H1 (cell line): ENCODE data around the gene SLC6A12. TPM values are rescaled to one million over a fixed set of nuclear protein-coding genes. Genes with fewer than 3 reads are reported as not detected.

Experiments
- CTCF ChIA-PET: fragments of 300-600 bp; sonication (Branson Sonifier 250); formaldehyde crosslinking; loops from one replicate; lab custom pipeline; 2021; ENCODE audit not compliant: partially characterized antibody; lab: Charles Lee
- POLR2A ChIA-PET: fragments of 300-600 bp; sonication (Branson Sonifier 250); formaldehyde crosslinking; loops from one replicate; lab custom pipeline; 2021; ENCODE audit warnings: inconsistent platforms; ENCODE audit not compliant: partially characterized antibody; lab: Charles Lee
- DNase-seq, 2 experiments: peaks; one replicate each; pipeline versions ENCODE4 v3.0.0 to v3.0.0-alpha.2; 2010 to 2022; ENCODE audit warnings: low spot score in 2 of 2, low read depth in 1 of 2, mixed read lengths in 1 of 2
- FAIRE-seq: peaks from 2 replicates; lab custom pipeline; 2011; peaks lifted over from hg19 to GRCh38; lab: Jason Lieb, UNC
- H2AFZ ChIP-seq: 2 replicates; pipeline ENCODE4 v1.8.1; 2012; ENCODE audit warnings: low read length, inconsistent platforms
- H2AK5ac ChIP-seq: 2 replicates; pipeline ENCODE4 v1.6.1; 2013; ENCODE audit warnings: low read depth, low read length
- H2BK120ac ChIP-seq: replicated peaks from 2 replicates; pipeline ENCODE3; 2013; ENCODE audit warnings: low read depth, low read length, inconsistent platforms
- H2BK12ac ChIP-seq: 2 replicates; pipeline ENCODE4 v1.6.1; 2013; ENCODE audit warnings: low read depth, low read length
- H2BK15ac ChIP-seq: 2 replicates; pipeline ENCODE4 v1.6.1; 2013; ENCODE audit warnings: low read length
- H2BK20ac ChIP-seq: 2 replicates; pipeline ENCODE4 v1.6.1; 2013; ENCODE audit warnings: low read length
- H2BK5ac ChIP-seq: 2 replicates; pipeline ENCODE4 v1.6.1; 2013; ENCODE audit warnings: low read depth, low read length
- H3K14ac ChIP-seq: 2 replicates; pipeline ENCODE4 v1.6.1; 2013; ENCODE audit warnings: inconsistent platforms; ENCODE audit not compliant: insufficient read length
- H3K18ac ChIP-seq: 2 replicates; pipeline ENCODE4 v1.6.1; 2013; ENCODE audit warnings: low read length; ENCODE audit errors: extremely low read depth
- H3K23ac ChIP-seq: 2 replicates; pipeline ENCODE4 v1.6.1; 2013; ENCODE audit warnings: inconsistent platforms; ENCODE audit not compliant: insufficient read length
- H3K23me2 ChIP-seq: 2 replicates; pipeline ENCODE4 v1.6.1; 2013; ENCODE audit warnings: low read depth, low read length
- H3K27ac ChIP-seq: 2 replicates; pipeline ENCODE4 v1.6.1; 2011; ENCODE audit warnings: low read depth, low read length, inconsistent platforms
- H3K27me3 ChIP-seq, 4 experiments: replicated peaks in 1 of 4; 1 replicate in 1 of 4; 2 replicates in 3 of 4; pipeline versions ENCODE4 v1.6.1 to v1.8.1; 2011 to 2013; ENCODE audit warnings: low read length in 3 of 4, mild to moderate bottlenecking in 3 of 4, inconsistent platforms in 2 of 4, mixed read lengths in 2 of 4, moderate library complexity in 1 of 4; ENCODE audit not compliant: control insufficient read depth in 3 of 4, insufficient read depth in 3 of 4; ENCODE audit errors: extremely low read depth in 1 of 4
- H3K36me3 ChIP-seq, 4 experiments: 2 replicates each; pipeline versions ENCODE4 v1.6.1 to v1.8.1; 2011 to 2013; ENCODE audit warnings: mild to moderate bottlenecking in 4 of 4, low read length in 3 of 4, moderate library complexity in 2 of 4, control low read depth in 1 of 4, inconsistent platforms in 1 of 4; ENCODE audit not compliant: insufficient read depth in 4 of 4, control insufficient read depth in 2 of 4
- H3K4ac ChIP-seq: replicated peaks from 2 replicates; pipeline ENCODE3; 2013; ENCODE audit warnings: low read length, low read depth, mixed read lengths, inconsistent platforms; ENCODE audit not compliant: insufficient read length
- H3K4me1 ChIP-seq, 4 experiments: replicated peaks in 1 of 4; 1 replicate in 1 of 4; 2 replicates in 3 of 4; pipeline versions ENCODE4 v1.6.1 to v1.8.1; 2011 to 2013; ENCODE audit warnings: low read length in 3 of 4, inconsistent platforms in 2 of 4, mixed read lengths in 1 of 4; ENCODE audit not compliant: insufficient read depth in 4 of 4, control insufficient read depth in 3 of 4
- H3K4me2 ChIP-seq, 2 experiments: 2 replicates each; pipeline versions ENCODE4 v1.6.1 to v1.8.1; 2011 to 2013; ENCODE audit warnings: low read depth in 2 of 2, low read length in 2 of 2, control low read depth in 1 of 2, inconsistent platforms in 1 of 2, mild to moderate bottlenecking in 1 of 2; ENCODE audit not compliant: insufficient read depth in 1 of 2
- H3K4me3 ChIP-seq, 4 experiments: fragments of 200-600, 300-600 bp in 1 of 4; sonication (generic), shearing (Covaris generic), sonication (Bioruptor Twin) in 1 of 4; 2 replicates each; pipeline versions ENCODE4 v1.5.1 to v1.8.1; 2011 to 2016; ENCODE audit warnings: low read length in 4 of 4, low read depth in 3 of 4, control low read depth in 2 of 4, inconsistent platforms in 2 of 4, mild to moderate bottlenecking in 2 of 4, mixed read lengths in 1 of 4, moderate library complexity in 1 of 4; ENCODE audit not compliant: insufficient read depth in 2 of 4; ENCODE audit errors: extremely low read depth in 1 of 4
- H3K56ac ChIP-seq: replicated peaks from 2 replicates; pipeline ENCODE3; 2013; ENCODE audit warnings: low read depth, mild to moderate bottlenecking, mixed read lengths, low read length, inconsistent platforms; ENCODE audit not compliant: insufficient read length
- H3K79me1 ChIP-seq: 2 replicates; pipeline ENCODE4 v1.6.1; 2013; ENCODE audit warnings: low read depth, low read length, control low read depth
- H3K79me2 ChIP-seq, 2 experiments: 2 replicates each; pipeline versions ENCODE4 v1.6.1 to v1.8.1; 2012 to 2013; ENCODE audit warnings: low read length in 2 of 2, mild to moderate bottlenecking in 2 of 2, inconsistent platforms in 1 of 2; ENCODE audit not compliant: insufficient read depth in 2 of 2, control insufficient read depth in 1 of 2
- H3K9ac ChIP-seq, 4 experiments: replicated peaks in 1 of 4; 1 replicate in 1 of 4; 2 replicates in 3 of 4; pipeline versions ENCODE4 v1.6.1 to v1.8.1; 2011 to 2013; ENCODE audit warnings: low read depth in 3 of 4, low read length in 3 of 4, control low read depth in 2 of 4, mild to moderate bottlenecking in 2 of 4, moderate library complexity in 2 of 4, inconsistent platforms in 1 of 4; ENCODE audit errors: extremely low read depth in 1 of 4
- H3K9me3 ChIP-seq, 2 experiments: 2 replicates each; pipeline versions ENCODE4 v1.6.1 to v1.8.1; 2012 to 2013; ENCODE audit warnings: mild to moderate bottlenecking in 2 of 2, moderate library complexity in 2 of 2, control low read depth in 1 of 2, inconsistent platforms in 1 of 2, low read depth in 1 of 2, low read length in 1 of 2, mixed read lengths in 1 of 2; ENCODE audit not compliant: insufficient read depth in 2 of 2
- H4K20me1 ChIP-seq, 2 experiments: replicated peaks in 1 of 2; 2 replicates each; pipeline versions ENCODE3 to v1.8.1; 2011 to 2013; ENCODE audit warnings: inconsistent platforms in 2 of 2, low read length in 2 of 2, mild to moderate bottlenecking in 1 of 2; ENCODE audit not compliant: insufficient read depth in 2 of 2, control insufficient read depth in 1 of 2
- H4K5ac ChIP-seq: 2 replicates; pipeline ENCODE4 v1.6.1; 2013; ENCODE audit warnings: low read length, low read depth, mixed read lengths, inconsistent platforms; ENCODE audit not compliant: insufficient read length
- H4K8ac ChIP-seq: 2 replicates; pipeline ENCODE4 v1.8.0; 2013; ENCODE audit warnings: mild to moderate bottlenecking, moderate library complexity, low read length, inconsistent platforms; ENCODE audit not compliant: insufficient read depth; ENCODE audit errors: extremely low read depth
- H4K91ac ChIP-seq: replicated peaks from 2 replicates; pipeline ENCODE3; 2013; ENCODE audit warnings: low read length, mixed read lengths, inconsistent platforms; ENCODE audit not compliant: insufficient read length
- CHD2 ChIP-seq: IDR thresholded peaks from 2 replicates; pipeline ENCODE4 v1.6.1; 2012; ENCODE audit warnings: low read length, improper control_type of control experiment
- CTBP2 ChIP-seq: IDR thresholded peaks from 2 replicates; pipeline ENCODE4 v1.7.0; 2011; ENCODE audit warnings: borderline replicate concordance, mild to moderate bottlenecking, moderate library complexity, mixed read lengths, low read length; ENCODE audit not compliant: insufficient read depth, insufficient read length
- FOSL1 ChIP-seq: IDR thresholded peaks from 2 replicates; pipeline ENCODE4 v1.6.1; 2011; ENCODE audit warnings: mild to moderate bottlenecking, low read depth, low read length, moderate library complexity; ENCODE audit not compliant: insufficient read depth
- HDAC6 ChIP-seq: IDR thresholded peaks from one replicate; pipeline ENCODE4 v1.7.1; 2012; ENCODE audit warnings: low read depth, mild to moderate bottlenecking, inconsistent platforms, low read length, moderate library complexity
- JUN ChIP-seq: IDR thresholded peaks from 2 replicates; pipeline ENCODE4 v1.6.1; 2011; ENCODE audit warnings: low read depth, mild to moderate bottlenecking, improper control_type of control experiment, low read length
- KDM1A ChIP-seq: fragments of 200-600, 300-600 bp; sonication (generic); IDR thresholded peaks from 2 replicates; pipeline ENCODE4 v1.7.1; 2016; ENCODE audit warnings: mild to moderate bottlenecking, low read length, borderline replicate concordance
- MAX ChIP-seq: IDR thresholded peaks from 2 replicates; pipeline ENCODE4 v1.6.1; 2012; ENCODE audit warnings: inconsistent platforms
- POLR2A ChIP-seq, 2 experiments: IDR thresholded peaks; 1 replicate in 1 of 2; 2 replicates in 1 of 2; pipeline ENCODE4 v1.6.1; 2011; ENCODE audit warnings: low read depth in 2 of 2, low read length in 2 of 2, mild to moderate bottlenecking in 2 of 2; ENCODE audit errors: control extremely low read depth in 1 of 2
- RAD21 ChIP-seq, 2 experiments: IDR thresholded peaks in 1 of 2; conservative IDR thresholded peaks in 1 of 2; 2 replicates each; pipeline ENCODE4 v1.6.1; 2011; ENCODE audit warnings: low read depth in 2 of 2, low read length in 2 of 2, improper control_type of control experiment in 1 of 2, inconsistent platforms in 1 of 2, mild to moderate bottlenecking in 1 of 2, moderate library complexity in 1 of 2
- WGBS, 2 experiments: shearing (Covaris generic) in 1 of 2; methylation state at CpG; one replicate each; pipeline versions ENCODE4 v1.1.6 to v1.1.7; 2013 to 2015; ENCODE audit warnings: low lambda C conversion rate in 2 of 2, mixed read lengths in 2 of 2, inconsistent platforms in 1 of 2, low coverage in 1 of 2, missing lambda C conversion rate in 1 of 2; ENCODE audit not compliant: insufficient replicate concordance in 2 of 2, insufficient coverage in 1 of 2, insufficient read length in 1 of 2; ENCODE audit errors: extremely low coverage in 1 of 2, missing lambda C conversion rate in 1 of 2; 5-methylcytosine and 5-hydroxymethylcytosine counted together
- polyA plus RNA-seq, 7 experiments: library from polyadenylated mRNA; depleted of rRNA in 3 of 7; stranded (reverse) in 5 of 7; unstranded in 2 of 7; fragments of >200 nt in 5 of 7; fragments of 200-250 nt in 2 of 7; gene quantifications; 1 replicate in 5 of 7; 2 replicates in 1 of 7; 4 replicates in 1 of 7; pipeline versions ENCODE4 v1.2.1 to v1.2.3, GENCODE V29; 2011 to 2013; ENCODE audit warnings: missing spikeins in 2 of 7, mixed read lengths in 2 of 7
- total RNA-seq: library from RNA; stranded (reverse); fragmentation: NEBNext Ultra II Directional; extraction: Animal tissue kit (Norgen Biotek cat#: 25700); gene quantifications from 2 replicates; pipeline ENCODE4 v1.2.1, GENCODE V29; 2021
- TF ChIP-seq, protein P1 (sequence below): IDR thresholded peaks from 2 replicates; pipeline ENCODE4 v1.6.1; 2011; ENCODE audit warnings: low read length, improper control_type of control experiment

SLC6A12 gene
- total and polyA plus RNA-seq, 2 of the 8 experiments (the other 6 are each of a cell fraction or from before 2014, with no cell fraction given) = 0.70 to 1.1 TPM

GRCh38 chr12:226401-226800, 12.4 kb upstream of the SLC6A12 start:
- no peak overlapping the region for H2AFZ ChIP-seq
- H2BK120ac ChIP-seq = no peak overlapping the region
- no peak overlapping the region for H3K14ac ChIP-seq
- H3K27me3 ChIP-seq = peaks cover 0 to 2% (median 0%) of the 10 kb centered on the region in 4 experiments; a peak in 3 of 7 replicates
- H3K4ac ChIP-seq = no peak overlapping the region
- no peak overlapping the region for H3K9ac ChIP-seq
- peaks cover 0 to 10% (median 5%) of the 10 kb centered on the region in 4 experiments; a peak in 5 of 7 replicates for H3K4me1 ChIP-seq
- H4K8ac ChIP-seq = no peak overlapping the region; the same call in 1 of the 2 replicates
- H3K56ac ChIP-seq = no peak overlapping the region
- no peak overlapping the region for H3K27ac ChIP-seq
- H4K5ac ChIP-seq = no peak overlapping the region
- H2BK20ac ChIP-seq = no peak overlapping the region
- H3K9me3 ChIP-seq = no peaks in the 10 kb centered on the region
- no peak overlapping the region for H2BK12ac ChIP-seq
- H2AK5ac ChIP-seq = no peak overlapping the region
- H3K79me2 ChIP-seq = no peaks in the 10 kb centered on the region
- H4K20me1 ChIP-seq = no peaks in the 10 kb centered on the region
- CTCF ChIA-PET = interaction anchor here (0.5 to 1.3 kb wide), 5 partner anchors 9 to 1349 kb away, joined by 3 to 4 read pairs (median 3); no protein-coding TSS in a partner anchor
- H3K18ac ChIP-seq = no peak overlapping the region
- POLR2A ChIA-PET = interaction anchor here (0.8 to 0.9 kb wide), 2 partner anchors 14 to 17 kb away, joined by 3 read pairs; no protein-coding TSS in a partner anchor
- H2BK15ac ChIP-seq = no peak overlapping the region
- no peak for DNase-seq
- no peak overlapping the region for H2BK5ac ChIP-seq
- FAIRE-seq = no peak
- H3K23me2 ChIP-seq = no peaks in the 10 kb centered on the region
- H3K79me1 ChIP-seq = no peaks in the 10 kb centered on the region
- no peak overlapping the region for H3K23ac ChIP-seq
- H3K4me2 ChIP-seq = no peak overlapping the region
- WGBS, 2 experiments = 83% methylated on average over 9 of the region's 14 CpGs; no CpG with 5 or more reads in 1 of the 2 experiments
- H3K36me3 ChIP-seq = no peaks in the 10 kb centered on the region
- no peak overlapping the region for H4K91ac ChIP-seq
- no peak overlapping the region for H3K4me3 ChIP-seq
- no peak for TF ChIP-seq CTBP2
- TF ChIP-seq JUN = no peak
- TF ChIP-seq CHD2 = no peak
- no peak for TF ChIP-seq POLR2A (IDR thresholded peaks at IDR 0.05; ENCODE audit: control extremely low read depth in 1 of 2, low read depth in 2 of 2, low read length in 2 of 2)
- TF ChIP-seq, protein P1, sequence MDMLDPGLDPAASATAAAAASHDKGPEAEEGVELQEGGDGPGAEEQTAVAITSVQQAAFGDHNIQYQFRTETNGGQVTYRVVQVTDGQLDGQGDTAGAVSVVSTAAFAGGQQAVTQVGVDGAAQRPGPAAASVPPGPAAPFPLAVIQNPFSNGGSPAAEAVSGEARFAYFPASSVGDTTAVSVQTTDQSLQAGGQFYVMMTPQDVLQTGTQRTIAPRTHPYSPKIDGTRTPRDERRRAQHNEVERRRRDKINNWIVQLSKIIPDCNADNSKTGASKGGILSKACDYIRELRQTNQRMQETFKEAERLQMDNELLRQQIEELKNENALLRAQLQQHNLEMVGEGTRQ = no peak
- TF ChIP-seq FOSL1 = no peak
- TF ChIP-seq HDAC6 = no peak
- TF ChIP-seq KDM1A = no peak
- peak; percentile 40 to 59; a peak in 3 of 4 replicates for TF ChIP-seq RAD21 (IDR thresholded peaks at IDR 0.05 in 1 of 2, conservative IDR thresholded peaks at IDR 0.05 in 1 of 2; ENCODE audit: low read depth in 2 of 2, low read length in 2 of 2)
- TF ChIP-seq MAX = no peak
